Activated naive CD4-positive, alpha-beta T cell treated with anti-CD3 and anti-CD28 coated beads, Interleukin-2, amount 50 U/mL, for 24 hours (primary cell): ENCODE measurements around the gene GARS1.
"Not testable (repeated sequence)": the region's sequence is repeated elsewhere in the genome, so short reads cannot be mapped to it uniquely, and the experiment has no call there.

Source experiments
- H3K27ac Mint-ChIP-seq: one replicate; pipeline ENCODE4 v1.8.0; 2021; ENCODE audit warnings: mild to moderate bottlenecking, mixed read lengths
- H3K27me3 Mint-ChIP-seq: one replicate; pipeline ENCODE4 v1.8.0; 2021; ENCODE audit warnings: mixed read lengths
- H3K36me3 Mint-ChIP-seq: one replicate; pipeline ENCODE4 v1.8.0; 2021; ENCODE audit warnings: mixed read lengths
- H3K4me1 Mint-ChIP-seq: one replicate; pipeline ENCODE4 v1.8.0; 2021; ENCODE audit warnings: mixed read lengths
- H3K4me3 Mint-ChIP-seq: one replicate; pipeline ENCODE4 v1.8.0; 2021; ENCODE audit warnings: mild to moderate bottlenecking, mixed read lengths
- H3K9me3 Mint-ChIP-seq: one replicate; pipeline ENCODE4 v1.8.0; 2021; ENCODE audit warnings: mixed read lengths

The GARS1 gene

GRCh38 chr7:30563326-30563942 lies 31.2 kb upstream of the GARS1 start:
- Mint-ChIP-seq H3K27ac (no peak overlapping the region), H3K36me3 (peaks cover 5% of the 10 kb centered on the region), H3K4me3 (no peak overlapping the region), H3K27me3 (no peaks in the 10 kb centered on the region), H3K9me3 (no peaks in the 10 kb centered on the region), H3K4me1 (no peaks in the 10 kb centered on the region)

- peaks cover 5% of the 10 kb centered on the region for H3K36me3 Mint-ChIP-seq
Observed at GRCh38 chr7:30564243-30564892, 30.3 kb upstream of the GARS1 start.

GRCh38 chr7:30566596-30566995 lies 28.1 kb upstream of the GARS1 start:
- Mint-ChIP-seq H3K36me3 (peaks cover 13% of the 10 kb centered on the region), H3K9me3 (no peaks in the 10 kb centered on the region), H3K27ac (peak overlapping the region; percentile 43), H3K27me3 (no peaks in the 10 kb centered on the region), H3K4me3 (no peak overlapping the region), H3K4me1 (no peaks in the 10 kb centered on the region)

More at GRCh38 chr7:30564243-30564892, 30.3 kb upstream of the GARS1 start:
- Mint-ChIP-seq H3K27me3 (no peaks in the 10 kb centered on the region), H3K9me3 (no peaks in the 10 kb centered on the region), H3K4me3 (no peak overlapping the region), H3K4me1 (no peaks in the 10 kb centered on the region), H3K27ac (no peak overlapping the region)

GRCh38 chr7:30567081-30567480 lies 27.6 kb upstream of the GARS1 start:
- peaks cover 13% of the 10 kb centered on the region for H3K36me3 Mint-ChIP-seq
- no peak overlapping the region for H3K4me3 Mint-ChIP-seq
- H3K4me1 Mint-ChIP-seq: no peaks in the 10 kb centered on the region
- no peaks in the 10 kb centered on the region for H3K9me3 Mint-ChIP-seq
- no peak overlapping the region for H3K27ac Mint-ChIP-seq
- H3K27me3 Mint-ChIP-seq: no peaks in the 10 kb centered on the region

- H3K36me3 Mint-ChIP-seq, H3K27me3 Mint-ChIP-seq, H3K4me1 Mint-ChIP-seq, H3K9me3 Mint-ChIP-seq, H3K27ac Mint-ChIP-seq, H3K4me3 Mint-ChIP-seq: not testable (repeated sequence)
Observed at GRCh38 chr7:30570238-30570637, 24.4 kb upstream of the GARS1 start.

- no peaks in the 10 kb centered on the region for H3K9me3 Mint-ChIP-seq
- peaks cover 19% of the 10 kb centered on the region for H3K36me3 Mint-ChIP-seq
- H3K4me3 Mint-ChIP-seq: no peak overlapping the region
- H3K27me3 Mint-ChIP-seq: no peaks in the 10 kb centered on the region
- H3K4me1 Mint-ChIP-seq: peaks cover 3% of the 10 kb centered on the region
- H3K27ac Mint-ChIP-seq: no peak overlapping the region
Observed at GRCh38 chr7:30572212-30572841, 22.4 kb upstream of the GARS1 start.

GRCh38 chr7:30575910-30576309 lies 18.8 kb upstream of the GARS1 start:
- H3K9me3 Mint-ChIP-seq: no peaks in the 10 kb centered on the region
- H3K27ac Mint-ChIP-seq: no peak overlapping the region
- no peak overlapping the region for H3K4me3 Mint-ChIP-seq
- H3K27me3 Mint-ChIP-seq: no peaks in the 10 kb centered on the region
- peaks cover 13% of the 10 kb centered on the region for H3K4me1 Mint-ChIP-seq
- peaks cover 22% of the 10 kb centered on the region for H3K36me3 Mint-ChIP-seq

- Mint-ChIP-seq H3K9me3 (no peaks in the 10 kb centered on the region), H3K36me3 (peaks cover 19% of the 10 kb centered on the region), H3K4me3 (no peak overlapping the region), H3K27me3 (no peaks in the 10 kb centered on the region), H3K4me1 (peaks cover 16% of the 10 kb centered on the region), H3K27ac (no peak overlapping the region)
Observed at GRCh38 chr7:30583181-30583580, 11.5 kb upstream of the GARS1 start.

- Mint-ChIP-seq H3K36me3 (peaks cover 22% of the 10 kb centered on the region), H3K9me3 (no peaks in the 10 kb centered on the region), H3K4me3 (no peak overlapping the region), H3K4me1 (peaks cover 19% of the 10 kb centered on the region), H3K27me3 (no peaks in the 10 kb centered on the region), H3K27ac (no peak overlapping the region)
Observed at GRCh38 chr7:30584415-30584814, 10.3 kb upstream of the GARS1 start.

GRCh38 chr7:30584965-30585364 lies 9.7 kb upstream of the GARS1 start:
- H3K27me3 Mint-ChIP-seq: no peaks in the 10 kb centered on the region
- no peaks in the 10 kb centered on the region for H3K9me3 Mint-ChIP-seq
- H3K4me3 Mint-ChIP-seq: no peak overlapping the region
- peaks cover 23% of the 10 kb centered on the region for H3K36me3 Mint-ChIP-seq
- no peak overlapping the region for H3K27ac Mint-ChIP-seq
- H3K4me1 Mint-ChIP-seq: peaks cover 25% of the 10 kb centered on the region

GRCh38 chr7:30585675-30586074 lies 9.0 kb upstream of the GARS1 start:
- Mint-ChIP-seq H3K4me3 (no peak overlapping the region), H3K27me3 (no peaks in the 10 kb centered on the region), H3K27ac (no peak overlapping the region), H3K36me3 (peaks cover 19% of the 10 kb centered on the region), H3K4me1 (peaks cover 24% of the 10 kb centered on the region), H3K9me3 (no peaks in the 10 kb centered on the region)

- H3K27ac Mint-ChIP-seq, H3K4me3 Mint-ChIP-seq, H3K27me3 Mint-ChIP-seq, H3K9me3 Mint-ChIP-seq: not testable (repeated sequence)
- H3K4me1 Mint-ChIP-seq: peaks cover 43% of the 10 kb centered on the region
- H3K36me3 Mint-ChIP-seq: peaks cover 20% of the 10 kb centered on the region
Observed at GRCh38 chr7:30587547-30587946, 7.1 kb upstream of the GARS1 start.

- Mint-ChIP-seq H3K4me1 (peaks cover 51% of the 10 kb centered on the region), H3K27me3 (no peaks in the 10 kb centered on the region), H3K27ac (no peak overlapping the region), H3K9me3 (no peaks in the 10 kb centered on the region), H3K36me3 (peaks cover 16% of the 10 kb centered on the region), H3K4me3 (no peak overlapping the region)
Observed at GRCh38 chr7:30589111-30589510, 5.6 kb upstream of the GARS1 start.

- no peaks in the 10 kb centered on the region for H3K27me3 Mint-ChIP-seq
- H3K4me3 Mint-ChIP-seq: peak overlapping the region; percentile 99
- peaks cover 28% of the 10 kb centered on the region for H3K36me3 Mint-ChIP-seq
- peak overlapping the region; percentile 100 for H3K27ac Mint-ChIP-seq
- no peaks in the 10 kb centered on the region for H3K9me3 Mint-ChIP-seq
- H3K4me1 Mint-ChIP-seq: peaks cover 65% of the 10 kb centered on the region
Observed at GRCh38 chr7:30594048-30594539, 584 bp upstream of the GARS1 start.

GRCh38 chr7:30595436-30596013 lies 847 bp downstream of the GARS1 start:
- Mint-ChIP-seq H3K36me3 (peaks cover 28% of the 10 kb centered on the region), H3K9me3 (no peaks in the 10 kb centered on the region)

More at GRCh38 chr7:30595436-30596013, 847 bp downstream of the GARS1 start:
- Mint-ChIP-seq H3K4me1 (peaks cover 62% of the 10 kb centered on the region), H3K27ac (peak overlapping the region; percentile 100), H3K4me3 (peak overlapping the region; percentile 99), H3K27me3 (no peaks in the 10 kb centered on the region)
